Body of pancreas (tissue), 4 donors: Measurements from ENCODE around the gene TESK1. TPM values are rescaled to one million over a fixed set of nuclear protein-coding genes. Genes with fewer than 3 reads are reported as not detected.

ENCODE experiments used
- ATAC-seq: fragments of 150-250 bp; one replicate; pipeline ENCODE4 v1.9.1; 2016
- DNase-seq, 4 donors: peaks; one replicate each; pipeline ENCODE4 v3.0.0-alpha.2; 2019
- H3K27ac ChIP-seq, 4 donors: fragments of 200-600 bp; sonication (generic); 1 replicate in 3 of 4; 2 replicates in 1 of 4; pipeline versions ENCODE4 v1.5.1 to v1.6.1; 2016 to 2019; ENCODE audit warnings: mild to moderate bottlenecking in 1 of 4, mixed read lengths in 1 of 4, moderate library complexity in 1 of 4
- H3K27me3 ChIP-seq, 2 donors: fragments of 200-600 bp; sonication (generic); one replicate each; pipeline ENCODE4 v1.6.0; 2016; ENCODE audit warnings: mild to moderate bottlenecking in 1 of 2
- H3K36me3 ChIP-seq, 2 donors: fragments of 200-600 bp; sonication (generic); replicated peaks in 1 of 2; 2 replicates each; pipeline ENCODE4 v1.5.1; 2016; ENCODE audit warnings: low read depth in 2 of 2; ENCODE audit not compliant: insufficient read depth in 1 of 2
- H3K4me1 ChIP-seq: fragments of 200-600 bp; sonication (generic); one replicate; pipeline ENCODE4 v1.6.0; 2016
- H3K4me3 ChIP-seq, 2 donors: fragments of 200-600 bp; sonication (generic); 1 replicate in 1 of 2; 2 replicates in 1 of 2; pipeline ENCODE4 v1.5.1; 2016 to 2019
- H3K9me3 ChIP-seq, 3 donors: fragments of 200-600 bp; sonication (generic); 1 replicate in 2 of 3; 2 replicates in 1 of 3; pipeline ENCODE4 v1.5.1; 2016
- POLR2A ChIP-seq, 3 donors: fragments of 450-650 bp; IDR thresholded peaks; one replicate each; pipeline ENCODE4 v1.6.1; 2016; ENCODE audit warnings: antibody characterized with exemption in 3 of 3, mild to moderate bottlenecking in 2 of 3
- WGBS, 2 donors: methylation state at CpG; one replicate each; pipeline ENCODE4 v1.1.5; 2017; 5-methylcytosine and 5-hydroxymethylcytosine counted together
- intact Hi-C: fragments of 100-400 bp; cut with DNase I; formaldehyde crosslinking; loops from one replicate; pipeline ENCODE4 v1.15.1; 2023
- total RNA-seq, 2 donors: library from RNA; depleted of rRNA; stranded (reverse); fragments of >200 nt; gene quantifications; one replicate each; pipeline ENCODE4 v1.1.0, GENCODE V29; 2016
- TF ChIP-seq, protein P1 (sequence below), 7 experiments: fragments of 450-650 bp in 4 of 7; fragments of 200-600 bp in 3 of 7; sonication (generic) in 3 of 7; IDR thresholded peaks; one replicate each; pipeline ENCODE4 v1.5.1; 2016 to 2019; ENCODE audit warnings: antibody characterized with exemption in 7 of 7

The TESK1 gene
- total RNA-seq, 2 donors from 2014 or later: 13.0 to 20.1 TPM

DNA sequence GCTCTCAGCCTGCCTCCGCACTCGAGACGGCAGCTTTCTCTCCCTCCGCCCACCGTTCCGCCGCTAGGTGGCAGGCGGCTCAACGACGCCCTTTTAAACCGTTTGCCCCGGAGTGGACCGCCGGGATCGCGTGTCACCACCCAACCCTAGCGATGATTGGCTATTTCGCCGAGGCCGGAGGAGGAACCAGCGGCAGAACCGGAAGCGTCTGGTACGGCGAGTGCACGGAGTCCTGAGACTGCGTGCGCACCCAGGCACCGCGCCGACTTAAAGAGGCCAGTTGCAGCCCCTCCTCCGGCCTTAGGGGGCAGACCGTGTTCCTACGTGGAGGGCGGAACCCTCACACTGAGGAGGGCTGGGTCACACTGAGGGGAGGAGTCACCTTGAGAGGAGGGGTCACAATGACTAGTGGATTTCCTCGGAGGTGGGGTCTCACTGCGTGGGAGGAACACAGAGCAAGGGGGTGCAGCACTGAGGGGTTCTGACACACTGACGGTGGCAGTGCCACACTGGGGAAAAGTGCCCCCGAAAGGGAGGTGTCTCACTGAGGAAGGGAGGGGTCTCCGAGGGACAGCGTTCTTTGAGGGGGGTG lies 980 bp upstream of the TESK1 start:
- Histone ChIP-seq H3K27ac (peak overlapping the region; percentile 79 to 93 (median 90)), H3K27me3 (no peaks in the 10 kb centered on the region), H3K4me1 (peaks cover 26% of the 10 kb centered on the region), H3K4me3 (peak overlapping the region; percentile 20 to 36), H3K9me3 (no peaks in the 10 kb centered on the region), H3K36me3 (peaks cover 0 to 2% of the 10 kb centered on the region in 2 donors)
- TF ChIP-seq, protein P1, sequence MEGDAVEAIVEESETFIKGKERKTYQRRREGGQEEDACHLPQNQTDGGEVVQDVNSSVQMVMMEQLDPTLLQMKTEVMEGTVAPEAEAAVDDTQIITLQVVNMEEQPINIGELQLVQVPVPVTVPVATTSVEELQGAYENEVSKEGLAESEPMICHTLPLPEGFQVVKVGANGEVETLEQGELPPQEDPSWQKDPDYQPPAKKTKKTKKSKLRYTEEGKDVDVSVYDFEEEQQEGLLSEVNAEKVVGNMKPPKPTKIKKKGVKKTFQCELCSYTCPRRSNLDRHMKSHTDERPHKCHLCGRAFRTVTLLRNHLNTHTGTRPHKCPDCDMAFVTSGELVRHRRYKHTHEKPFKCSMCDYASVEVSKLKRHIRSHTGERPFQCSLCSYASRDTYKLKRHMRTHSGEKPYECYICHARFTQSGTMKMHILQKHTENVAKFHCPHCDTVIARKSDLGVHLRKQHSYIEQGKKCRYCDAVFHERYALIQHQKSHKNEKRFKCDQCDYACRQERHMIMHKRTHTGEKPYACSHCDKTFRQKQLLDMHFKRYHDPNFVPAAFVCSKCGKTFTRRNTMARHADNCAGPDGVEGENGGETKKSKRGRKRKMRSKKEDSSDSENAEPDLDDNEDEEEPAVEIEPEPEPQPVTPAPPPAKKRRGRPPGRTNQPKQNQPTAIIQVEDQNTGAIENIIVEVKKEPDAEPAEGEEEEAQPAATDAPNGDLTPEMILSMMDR (IDR thresholded peaks at IDR 0.05): peak; percentile 87 to 99 (median 98)
- peak; percentile 48 to 82 (median 81) for TF ChIP-seq POLR2A (IDR thresholded peaks at IDR 0.05)
- ATAC-seq (peak; percentile 93), DNase-seq (peak; percentile 100)
- intact Hi-C loops: no loop called here
- WGBS, 2 donors: 0 to 1% methylated on average over 9 to 41 of the region's 41 CpGs

DNA sequence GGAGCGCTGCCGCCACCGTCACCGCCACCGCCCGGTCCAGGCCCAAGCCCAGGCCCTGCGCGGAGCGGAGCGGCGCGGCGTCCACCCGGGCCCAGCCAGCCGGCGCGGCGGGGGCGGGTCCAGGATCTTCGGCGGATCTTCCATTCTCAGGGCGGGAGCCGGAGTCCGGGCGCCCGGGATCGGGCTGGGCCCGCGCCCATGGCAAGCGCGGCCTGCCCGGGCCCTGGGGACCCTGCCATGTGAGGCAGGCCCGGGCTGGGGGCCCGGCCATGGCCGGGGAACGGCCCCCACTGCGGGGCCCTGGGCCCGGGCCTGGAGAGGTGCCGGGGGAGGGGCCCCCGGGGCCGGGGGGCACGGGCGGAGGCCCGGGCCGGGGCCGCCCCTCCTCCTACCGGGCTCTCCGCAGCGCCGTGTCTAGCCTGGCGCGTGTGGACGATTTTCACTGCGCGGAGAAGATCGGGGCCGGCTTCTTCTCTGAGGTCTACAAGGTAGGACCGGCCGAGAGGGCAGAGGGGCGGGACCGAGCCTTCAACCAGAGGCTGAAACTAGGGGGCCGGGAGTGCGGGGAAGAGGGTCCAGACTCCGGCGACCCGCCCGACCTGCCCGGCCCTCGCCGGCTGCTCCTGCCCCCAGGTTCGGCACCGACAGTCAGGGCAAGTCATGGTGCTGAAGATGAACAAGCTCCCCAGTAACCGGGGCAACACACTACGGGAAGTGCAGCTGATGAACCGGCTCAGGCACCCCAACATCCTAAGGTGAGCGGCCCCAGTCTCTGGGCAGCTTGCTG lies 482 bp downstream of the TESK1 start:
- peak in 2 of 4 donors; percentile 25 to 45 for DNase-seq
- no peaks in the 10 kb centered on the region for H3K27me3 ChIP-seq
- peak; percentile 5 for ATAC-seq
- peaks cover 26% of the 10 kb centered on the region for H3K4me1 ChIP-seq
- intact Hi-C loops: no loop called here
- no peak for TF ChIP-seq POLR2A (IDR thresholded peaks at IDR 0.05)
- TF ChIP-seq, protein P1 (IDR thresholded peaks at IDR 0.05): no peak
- H3K9me3 ChIP-seq: no peaks in the 10 kb centered on the region
- WGBS, 2 donors: 1 to 6% methylated on average over 4 to 76 of the region's 76 CpGs
- peak overlapping the region; percentile 9 to 49 for H3K4me3 ChIP-seq
- peaks cover 0 to 2% of the 10 kb centered on the region in 2 donors for H3K36me3 ChIP-seq
- H3K27ac ChIP-seq: peak overlapping the region; percentile 67 to 93 (median 84)

DNA sequence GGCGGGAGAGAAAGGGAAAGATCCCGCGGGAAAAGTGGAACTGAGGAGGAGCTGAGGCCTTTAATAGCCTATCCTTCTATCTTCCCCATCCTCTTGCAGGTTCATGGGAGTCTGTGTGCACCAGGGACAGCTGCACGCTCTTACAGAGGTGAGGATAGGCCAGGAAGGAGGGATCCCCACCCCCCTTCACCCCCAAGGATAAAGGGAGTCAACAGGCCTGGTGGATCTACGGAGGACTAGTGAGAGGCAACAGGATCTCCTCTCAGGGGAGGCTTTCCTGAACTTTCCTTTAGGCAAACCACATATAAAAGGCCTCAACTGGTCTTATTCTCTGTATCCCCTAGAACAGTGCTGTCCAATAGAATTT lies 1.1 kb downstream of the TESK1 start:
- peak overlapping the region in 2 of 4 donors; percentile 67 to 88 for H3K27ac ChIP-seq
- peaks cover 26% of the 10 kb centered on the region for H3K4me1 ChIP-seq
- WGBS, 2 donors: 15 to 16% methylated on average over 5 of the region's 5 CpGs
- H3K9me3 ChIP-seq: no peaks in the 10 kb centered on the region
- no peaks in the 10 kb centered on the region for H3K27me3 ChIP-seq
- intact Hi-C loops: no loop called here
- no peak for TF ChIP-seq POLR2A (IDR thresholded peaks at IDR 0.05)
- TF ChIP-seq, protein P1 (IDR thresholded peaks at IDR 0.05): no peak
- ATAC-seq (no peak), DNase-seq (no peak)
- peaks cover 0 to 2% of the 10 kb centered on the region in 2 donors for H3K36me3 ChIP-seq
- peak overlapping the region; percentile 9 to 49 for H3K4me3 ChIP-seq

DNA sequence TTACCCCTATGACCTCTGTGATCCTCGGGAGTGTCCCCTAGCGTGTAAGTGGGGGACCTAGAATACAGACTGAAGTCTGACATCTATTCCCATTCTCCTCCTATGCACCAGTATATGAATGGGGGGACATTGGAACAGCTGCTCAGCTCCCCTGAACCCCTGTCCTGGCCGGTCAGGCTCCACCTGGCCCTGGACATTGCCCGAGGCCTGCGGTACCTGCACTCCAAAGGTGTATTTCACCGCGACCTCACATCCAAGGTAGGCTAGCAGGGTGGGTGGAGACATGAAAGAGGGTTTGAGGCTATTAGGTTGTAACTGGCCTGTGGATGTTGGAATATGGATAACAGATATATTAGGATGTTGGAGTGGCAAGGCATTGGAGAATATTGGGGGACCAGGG lies 1.7 kb downstream of the TESK1 start:
- no peaks in the 10 kb centered on the region for H3K27me3 ChIP-seq
- TF ChIP-seq, protein P1 (IDR thresholded peaks at IDR 0.05): no peak
- TF ChIP-seq POLR2A (IDR thresholded peaks at IDR 0.05): no peak
- 80 to 87% methylated on average over 7 of the region's 7 CpGs for WGBS, 2 donors
- ATAC-seq (no peak), DNase-seq (no peak)
- intact Hi-C loops: no loop called here
- peaks cover 26% of the 10 kb centered on the region for H3K4me1 ChIP-seq
- H3K27ac ChIP-seq: no peak overlapping the region
- no peak overlapping the region for H3K4me3 ChIP-seq
- no peaks in the 10 kb centered on the region for H3K9me3 ChIP-seq
- peaks cover 0 to 2% of the 10 kb centered on the region in 2 donors for H3K36me3 ChIP-seq
